ENCODE results near the gene GPS2.

Gene GPS2

DNA sequence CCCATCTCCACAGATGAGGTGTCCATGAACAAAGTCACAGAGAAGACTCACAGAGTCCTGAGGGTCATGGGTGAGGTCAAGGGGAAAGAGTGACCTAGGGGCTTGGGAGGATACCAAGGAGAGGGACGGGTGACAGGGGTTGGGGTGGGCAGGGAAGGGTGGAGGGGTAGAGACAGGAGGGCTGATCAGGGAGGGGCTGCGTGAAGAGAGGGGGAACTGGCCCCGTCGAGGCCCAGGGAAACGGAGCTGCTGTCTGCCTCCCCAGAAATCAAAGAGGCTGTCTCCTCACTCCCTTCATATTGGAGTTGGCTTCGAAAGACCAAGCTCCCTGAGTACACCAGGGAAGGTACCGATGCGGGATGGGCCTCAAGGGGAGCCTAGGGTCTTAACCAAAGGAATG lies 40.4 kb upstream of the GPS2 start:
- in situ Hi-C loops (cut with MboI; ENCODE audit: low pct_unique_long_range_greater_than_20kb, low sequenced_read_pairs, unreplicated experiment), result loop anchor here (25.0 kb wide), 1 partner anchor 207 kb away; the partner anchor contains the start of genes SENP3 and TNFSF13
- no peak for DNase-seq (ENCODE audit: low spot score)
- TF ChIP-seq, protein P1, sequence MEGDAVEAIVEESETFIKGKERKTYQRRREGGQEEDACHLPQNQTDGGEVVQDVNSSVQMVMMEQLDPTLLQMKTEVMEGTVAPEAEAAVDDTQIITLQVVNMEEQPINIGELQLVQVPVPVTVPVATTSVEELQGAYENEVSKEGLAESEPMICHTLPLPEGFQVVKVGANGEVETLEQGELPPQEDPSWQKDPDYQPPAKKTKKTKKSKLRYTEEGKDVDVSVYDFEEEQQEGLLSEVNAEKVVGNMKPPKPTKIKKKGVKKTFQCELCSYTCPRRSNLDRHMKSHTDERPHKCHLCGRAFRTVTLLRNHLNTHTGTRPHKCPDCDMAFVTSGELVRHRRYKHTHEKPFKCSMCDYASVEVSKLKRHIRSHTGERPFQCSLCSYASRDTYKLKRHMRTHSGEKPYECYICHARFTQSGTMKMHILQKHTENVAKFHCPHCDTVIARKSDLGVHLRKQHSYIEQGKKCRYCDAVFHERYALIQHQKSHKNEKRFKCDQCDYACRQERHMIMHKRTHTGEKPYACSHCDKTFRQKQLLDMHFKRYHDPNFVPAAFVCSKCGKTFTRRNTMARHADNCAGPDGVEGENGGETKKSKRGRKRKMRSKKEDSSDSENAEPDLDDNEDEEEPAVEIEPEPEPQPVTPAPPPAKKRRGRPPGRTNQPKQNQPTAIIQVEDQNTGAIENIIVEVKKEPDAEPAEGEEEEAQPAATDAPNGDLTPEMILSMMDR (IDR thresholded peaks at IDR 0.05; ENCODE audit: extremely low read depth, insufficient read depth, missing control alignments), result no peak

DNA sequence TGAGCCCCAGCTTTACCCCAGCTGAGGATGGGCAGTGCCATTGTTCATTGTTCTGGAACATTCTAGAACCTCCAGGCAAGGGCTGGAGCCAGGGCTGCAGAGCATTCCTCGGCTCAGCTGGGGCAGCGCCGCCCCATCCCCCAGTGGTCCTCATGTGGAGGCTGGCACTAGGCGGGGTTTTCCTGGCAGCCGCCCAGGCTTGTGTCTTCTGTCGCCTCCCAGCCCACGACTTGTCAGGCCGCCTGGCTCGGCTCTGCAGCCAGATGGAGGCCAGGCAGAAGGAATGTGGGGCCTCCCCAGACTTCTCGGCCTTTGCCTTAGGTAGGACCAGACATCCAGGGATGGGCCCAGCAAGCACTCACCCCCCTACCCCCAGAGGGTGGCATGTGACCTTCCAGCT lies 39.9 kb upstream of the GPS2 start, which contains the start of gene TMEM95:
TMEM95 (plus strand) TSS at position 104 of the 400 bp plus-strand sequence; CDS start at position 153, 49 bp downstream.
- TF ChIP-seq, protein P1 (IDR thresholded peaks at IDR 0.05; ENCODE audit: extremely low read depth, insufficient read depth, missing control alignments), result no peak
- in situ Hi-C loops (cut with MboI; ENCODE audit: low pct_unique_long_range_greater_than_20kb, low sequenced_read_pairs, unreplicated experiment), result loop anchor here (25.0 kb wide), 1 partner anchor 207 kb away; the partner anchor contains the start of genes SENP3 and TNFSF13
- no peak for DNase-seq (ENCODE audit: low spot score)

DNA sequence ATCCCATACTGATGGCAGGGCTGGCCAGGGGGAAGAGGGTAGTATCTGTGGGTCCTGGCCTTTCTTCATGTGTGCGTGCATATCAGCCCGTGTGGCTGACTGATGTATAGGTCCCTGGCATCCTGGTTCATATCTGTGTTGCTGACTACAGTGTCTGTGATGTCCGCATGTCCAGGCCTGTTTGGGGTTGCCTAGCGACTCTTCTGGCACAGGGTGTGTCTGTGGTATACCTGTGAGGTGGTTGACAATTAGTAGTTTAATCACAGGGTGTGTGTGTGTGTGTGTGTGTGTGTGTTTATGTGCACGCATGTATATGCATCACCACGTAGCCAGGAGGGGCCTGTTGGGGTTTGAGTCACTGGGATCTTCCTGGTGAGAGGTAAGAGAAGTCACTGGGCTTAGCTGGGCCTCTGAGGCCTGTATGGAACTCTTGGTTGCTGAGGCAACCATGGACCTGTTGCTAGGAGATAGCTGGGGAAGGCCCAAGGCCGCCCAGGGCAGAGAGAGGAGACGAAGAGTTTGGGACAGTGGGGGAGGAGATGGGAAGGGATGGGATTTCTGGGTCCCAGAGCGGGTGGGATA lies 39.2 kb upstream of the GPS2 start:
- in situ Hi-C loops (cut with MboI; ENCODE audit: low pct_unique_long_range_greater_than_20kb, low sequenced_read_pairs, unreplicated experiment), result loop anchor here (25.0 kb wide), 1 partner anchor 208 kb away; the partner anchor contains the start of genes SENP3 and TNFSF13
- DNase-seq (ENCODE audit: low spot score), result no peak
- TF ChIP-seq, protein P1 (IDR thresholded peaks at IDR 0.05; ENCODE audit: extremely low read depth, insufficient read depth, missing control alignments), result no peak

DNA sequence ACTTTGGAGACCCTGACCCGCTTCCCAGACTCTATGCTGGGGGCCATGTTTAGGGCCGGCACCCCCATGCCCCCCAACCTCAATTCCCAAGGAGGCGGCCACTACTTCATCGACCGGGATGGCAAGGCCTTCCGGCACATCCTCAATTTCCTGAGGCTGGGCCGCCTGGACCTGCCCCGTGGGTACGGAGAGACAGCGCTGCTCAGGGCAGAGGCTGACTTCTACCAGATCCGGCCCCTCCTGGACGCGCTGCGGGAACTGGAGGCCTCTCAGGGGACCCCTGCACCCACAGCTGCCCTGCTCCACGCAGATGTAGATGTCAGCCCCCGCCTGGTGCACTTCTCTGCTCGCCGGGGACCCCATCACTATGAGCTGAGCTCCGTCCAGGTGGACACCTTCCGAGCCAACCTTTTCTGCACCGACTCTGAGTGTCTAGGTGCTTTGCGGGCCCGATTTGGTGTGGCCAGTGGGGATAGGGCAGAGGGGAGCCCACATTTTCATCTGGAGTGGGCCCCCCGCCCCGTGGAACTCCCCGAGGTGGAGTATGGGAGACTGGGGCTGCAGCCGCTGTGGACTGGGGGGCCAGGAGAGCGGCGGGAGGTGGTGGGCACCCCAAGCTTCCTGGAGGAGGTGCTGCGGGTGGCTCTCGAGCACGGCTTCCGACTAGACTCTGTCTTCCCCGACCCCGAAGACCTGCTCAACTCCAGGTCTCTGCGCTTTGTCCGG lies 37.9 kb upstream of the GPS2 start:
- peak; percentile 5 for DNase-seq (ENCODE audit: low spot score)
- TF ChIP-seq, protein P1 (IDR thresholded peaks at IDR 0.05; ENCODE audit: extremely low read depth, insufficient read depth, missing control alignments), result no peak

DNA sequence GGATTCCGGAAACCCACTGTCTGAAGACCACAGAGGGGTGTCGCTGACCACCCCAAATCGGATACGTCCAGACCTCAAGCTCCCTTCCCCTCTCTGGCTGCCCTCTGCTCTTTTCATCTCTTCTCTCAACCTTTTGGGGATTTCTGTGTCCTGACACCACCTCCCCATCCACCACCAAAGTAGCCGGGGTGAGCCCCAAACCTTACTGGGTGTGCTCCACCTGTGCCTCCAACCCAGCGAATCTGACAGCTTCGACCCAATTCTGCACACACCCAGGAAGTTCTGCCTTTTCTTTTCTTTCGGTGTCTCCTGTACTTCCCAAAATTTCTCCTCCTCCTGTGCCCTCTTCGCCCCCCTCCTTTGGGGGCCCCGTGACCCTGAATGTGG lies 37.3 kb upstream of the GPS2 start:
- TF ChIP-seq, protein P1 (IDR thresholded peaks at IDR 0.05; ENCODE audit: extremely low read depth, insufficient read depth, missing control alignments), result no peak
- peak; percentile 64 for DNase-seq (ENCODE audit: low spot score)
- in situ Hi-C loops (cut with MboI; ENCODE audit: low pct_unique_long_range_greater_than_20kb, low sequenced_read_pairs, unreplicated experiment), result loop anchor here (25.0 kb wide), 1 partner anchor 210 kb away; the partner anchor contains the start of genes SENP3 and TNFSF13

More for the DNA sequence above, 37.9 kb upstream of the GPS2 start:
- in situ Hi-C loops (cut with MboI; ENCODE audit: low pct_unique_long_range_greater_than_20kb, low sequenced_read_pairs, unreplicated experiment), result loop anchor here (25.0 kb wide), 1 partner anchor 209 kb away; the partner anchor contains the start of genes SENP3 and TNFSF13

DNA sequence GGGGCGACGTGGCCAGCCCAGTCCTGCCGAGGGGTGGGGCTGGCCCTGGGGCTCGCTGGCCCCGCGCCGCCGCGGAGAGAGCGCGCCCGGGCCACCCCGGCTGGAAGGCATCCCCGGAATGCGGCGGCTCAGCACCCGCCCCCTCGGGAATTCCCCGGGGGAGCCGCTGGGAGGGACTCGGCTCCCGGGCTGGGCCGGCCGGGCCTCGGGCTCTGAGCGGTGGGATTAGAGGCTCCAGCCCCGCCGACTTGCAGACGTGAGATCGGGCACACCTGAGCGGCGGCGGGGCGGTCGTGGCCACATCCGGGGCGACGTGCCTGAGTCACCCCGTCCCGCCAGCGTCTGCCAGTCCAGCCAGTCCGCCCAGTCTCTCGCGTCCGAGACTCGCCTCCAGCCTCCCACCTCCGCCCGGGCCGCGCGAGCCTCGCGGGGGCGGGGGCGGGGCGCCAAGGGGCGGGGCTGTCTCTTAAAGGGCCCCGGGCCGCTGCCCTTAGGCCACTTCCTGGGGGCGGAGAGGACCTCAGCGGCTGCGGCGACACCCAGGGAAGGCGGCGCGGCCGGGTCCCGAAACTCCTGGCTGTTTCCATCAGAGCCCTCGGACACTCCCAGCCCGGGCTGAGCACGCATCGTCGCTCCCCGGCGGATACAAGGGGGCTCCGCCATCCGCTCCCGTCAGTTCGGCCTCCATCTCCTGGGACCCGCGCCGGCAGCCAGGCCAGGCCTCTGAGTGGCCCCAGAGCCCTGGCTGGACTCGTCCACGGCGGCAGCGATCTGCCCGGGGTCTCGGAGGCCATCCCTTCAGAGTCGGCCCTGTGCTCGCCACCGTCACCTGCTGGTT lies 36.7 kb upstream of the GPS2 start, which contains the start of gene KCTD11:
KCTD11 (plus strand) TSS at position 498 of the 838 bp plus-strand sequence.
- TF ChIP-seq, protein P1 (IDR thresholded peaks at IDR 0.05; ENCODE audit: extremely low read depth, insufficient read depth, missing control alignments), result peak; percentile 60
- peak; percentile 96 for DNase-seq (ENCODE audit: low spot score)
- in situ Hi-C loops (cut with MboI; ENCODE audit: low pct_unique_long_range_greater_than_20kb, low sequenced_read_pairs, unreplicated experiment), result loop anchor here (25.0 kb wide), 1 partner anchor 210 kb away; the partner anchor contains the start of genes SENP3 and TNFSF13
